Ecto neural progenitor cell (in vitro differentiated cells): Measurements from ENCODE around the gene GPRASP2.
A peak's percentile ranks its signal among the peaks of the same experiment; 100 is the strongest.
"Not testable (repeated sequence)": the region's sequence is repeated elsewhere in the genome, so short reads cannot be mapped to it uniquely, and the experiment has no call there.

ENCODE experiments used
- DNase-seq: peaks from one replicate; pipeline ENCODE4 v3.0.0-alpha.2; 2018; ENCODE audit warnings: low spot score

The GPRASP2 gene

DNA sequence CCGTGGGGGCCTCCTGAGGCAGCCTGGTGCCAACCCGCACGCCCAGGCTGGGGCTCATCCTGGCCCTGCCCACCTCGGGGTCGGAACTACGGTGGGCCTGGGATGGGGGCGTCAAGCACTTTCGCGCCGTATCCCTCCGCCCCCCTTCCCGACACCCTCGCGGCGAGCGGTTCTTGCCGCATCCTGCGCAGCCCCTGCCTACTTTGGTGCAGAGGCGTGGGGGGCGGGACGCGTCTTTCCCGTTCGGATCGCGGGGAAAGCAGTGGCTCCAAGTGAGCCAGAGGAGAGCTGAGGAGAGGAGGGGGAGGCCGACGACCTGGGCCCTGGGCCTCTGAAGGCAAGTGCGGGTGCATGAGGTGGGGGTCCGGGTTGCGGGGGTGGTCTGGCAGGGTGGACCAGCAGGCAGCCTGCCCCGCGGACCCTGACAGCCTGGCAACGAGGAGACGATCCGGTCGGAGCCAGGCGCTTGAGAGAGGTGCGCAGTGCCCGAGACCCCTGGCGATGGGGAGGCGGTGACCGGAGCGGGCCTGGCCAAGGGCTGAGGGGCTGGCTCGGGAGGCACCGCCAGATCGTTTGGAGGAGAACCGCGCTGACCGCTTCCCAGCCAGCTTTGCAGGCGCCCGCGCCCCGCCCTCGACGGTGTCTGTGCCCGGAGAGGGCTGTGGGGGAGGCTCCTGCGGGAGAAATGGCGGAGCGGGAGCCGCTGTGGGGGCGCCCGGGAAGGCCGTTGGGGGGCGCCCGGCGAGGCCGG, at the start of gene GPRASP2:
TSS of gene GPRASP2 (plus strand) at position 233 of the 751 bp plus-strand sequence. CDS start 2,422 bp downstream, outside the sequence.
- DNase-seq = peak; percentile 59

DNA sequence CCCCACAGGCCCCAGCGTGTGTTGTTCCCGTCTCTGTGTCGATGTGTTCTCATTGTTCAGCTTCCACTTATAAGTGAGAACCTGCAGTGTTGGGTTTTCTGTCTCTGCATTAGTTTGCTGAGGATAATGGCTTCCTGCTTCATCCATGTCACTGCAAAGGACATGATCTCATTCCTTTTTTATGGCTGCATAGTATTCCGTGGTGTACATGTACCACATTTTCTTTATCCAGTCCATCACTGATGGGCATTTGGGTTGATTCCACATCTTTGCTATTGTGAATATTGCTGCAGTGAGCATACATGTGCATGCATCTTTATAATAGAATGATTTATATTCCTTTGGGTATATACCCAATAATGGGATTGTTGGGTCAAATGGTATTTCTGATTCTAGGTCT, 48.4 kb upstream of the GPRASP2 start:
- not testable (repeated sequence) for DNase-seq

DNA sequence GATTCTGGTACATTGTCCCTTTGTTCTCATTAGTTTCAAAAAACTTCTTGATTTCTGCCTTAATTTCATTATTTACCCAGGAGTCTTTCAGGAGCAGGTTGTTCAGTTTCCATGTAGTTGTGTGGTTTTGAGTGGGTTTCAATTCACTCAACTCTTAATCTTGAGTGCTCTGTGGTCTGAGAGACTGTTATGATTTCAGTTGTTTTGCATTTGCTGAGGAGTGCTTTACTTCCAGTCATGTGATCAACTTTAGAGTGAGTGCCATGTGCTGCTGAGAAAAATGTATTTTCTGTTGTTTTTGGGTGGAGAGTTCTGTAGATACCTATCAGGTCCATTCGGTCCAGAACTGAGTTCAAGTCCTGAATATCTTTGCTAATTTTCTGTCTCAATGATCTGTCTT, 45.2 kb upstream of the GPRASP2 start:
- DNase-seq = not testable (repeated sequence)

DNA sequence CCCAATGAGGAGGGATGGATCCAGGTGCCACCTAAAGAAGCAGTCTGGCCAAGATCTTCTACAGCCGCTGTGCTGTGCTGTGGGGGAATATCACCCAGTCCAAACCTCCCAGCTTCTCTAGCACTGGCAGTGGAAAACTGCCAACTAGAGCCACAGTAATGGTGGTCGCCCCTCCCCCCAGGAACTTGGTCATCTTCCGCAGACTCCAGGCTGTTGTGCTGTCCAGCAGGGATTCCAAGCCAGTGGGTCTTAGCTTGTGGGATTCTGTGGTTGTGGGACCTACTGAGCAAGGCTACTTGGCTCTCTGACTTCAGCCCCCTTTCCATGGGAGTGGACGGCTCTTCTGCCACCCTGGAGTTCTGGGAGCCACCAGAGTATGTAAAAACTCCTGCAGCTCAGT, 42.7 kb upstream of the GPRASP2 start:
- no peak for DNase-seq

DNA sequence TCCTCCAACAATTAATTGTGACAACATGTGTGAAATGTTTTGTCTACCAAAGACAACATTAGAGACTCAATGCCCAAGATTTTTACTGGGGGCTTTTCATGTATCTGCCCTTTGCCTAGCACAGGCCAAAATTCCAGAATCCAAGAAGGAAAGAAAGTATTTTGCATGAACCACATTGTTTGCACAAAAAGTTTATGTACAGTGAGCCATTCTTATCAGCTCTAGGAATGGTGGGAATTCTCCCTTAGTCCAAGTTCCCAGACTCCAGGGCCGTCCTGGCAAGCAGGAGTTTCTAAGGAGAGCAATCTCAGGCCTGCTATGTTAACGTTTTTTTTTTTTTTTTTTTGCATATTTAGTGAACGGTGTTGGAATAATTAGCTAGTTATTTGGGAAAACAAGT, 39.4 kb upstream of the GPRASP2 start:
- DNase-seq = no peak

DNA sequence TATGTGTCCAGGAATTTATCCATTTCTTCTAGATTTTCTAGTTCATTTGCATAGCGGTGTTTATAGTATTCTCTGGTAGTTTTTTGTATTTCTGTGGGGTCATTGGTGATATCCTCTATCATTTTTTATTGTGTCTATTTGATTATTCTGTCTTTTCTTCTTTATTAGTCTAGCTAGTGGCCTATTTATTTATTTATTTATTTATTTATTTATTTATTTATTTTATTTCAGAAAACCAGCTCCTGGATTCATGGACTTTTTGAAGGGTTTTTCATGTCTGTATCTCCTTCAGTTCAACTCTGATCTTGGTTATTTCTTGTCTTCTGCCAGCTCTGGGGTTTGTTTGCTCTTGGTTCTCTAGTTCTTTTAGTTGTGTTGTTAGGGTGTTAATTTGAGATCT, 34.8 kb upstream of the GPRASP2 start:
- DNase-seq = not testable (repeated sequence)

DNA sequence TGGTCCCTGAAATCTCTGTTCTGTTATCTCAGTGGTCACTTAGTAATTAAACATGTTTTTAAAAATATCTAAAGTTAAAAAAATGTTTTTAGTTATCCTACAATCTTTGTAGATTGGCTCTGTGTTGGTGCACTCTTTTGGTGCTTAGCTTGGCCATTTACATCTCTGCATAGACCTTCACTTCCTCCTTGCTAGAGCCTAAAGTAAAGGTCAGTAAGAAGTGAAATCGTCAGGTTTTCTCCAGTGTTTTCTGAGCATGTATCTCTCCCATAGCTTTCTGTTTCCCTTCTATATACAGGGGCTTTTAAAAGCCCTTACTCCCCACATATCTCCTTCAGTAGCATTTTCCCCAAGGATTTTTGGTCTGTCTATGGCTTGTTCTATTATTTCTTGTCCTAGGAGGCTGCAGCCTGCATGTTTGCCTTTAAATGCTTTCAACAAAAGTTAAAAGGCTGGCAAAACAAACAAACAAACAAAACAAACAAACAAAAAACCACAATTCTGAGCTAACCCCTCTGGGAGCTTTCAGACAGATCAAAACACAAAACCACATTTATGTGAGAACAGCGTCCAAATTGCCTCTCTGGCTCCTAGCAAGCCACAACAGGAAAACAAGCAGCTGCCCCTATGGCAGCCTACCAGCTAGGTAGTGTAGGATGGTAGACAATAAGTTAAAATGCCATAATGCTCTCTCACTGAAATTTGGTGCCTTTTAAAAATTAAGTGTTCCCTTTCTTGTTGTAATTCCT, 27.3 kb upstream of the GPRASP2 start:
- DNase-seq = no peak

DNA sequence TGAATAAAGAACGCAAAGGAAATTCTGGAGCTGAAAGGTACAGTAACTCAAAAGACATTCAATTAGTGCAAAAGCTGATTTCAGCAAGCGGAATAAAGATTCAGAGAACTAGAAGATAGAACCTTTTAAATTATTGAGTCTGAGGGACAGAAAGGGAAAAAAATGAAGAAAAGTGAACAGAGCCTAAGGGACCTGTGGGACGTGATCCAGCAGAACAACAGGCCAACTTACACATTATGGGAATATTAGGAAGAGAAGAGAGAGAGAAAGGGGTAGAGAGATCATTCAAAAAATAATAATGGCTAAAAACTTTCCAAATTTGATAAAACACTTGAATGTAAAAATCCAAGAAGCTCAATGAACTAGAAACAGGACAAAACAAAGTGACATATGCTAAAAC, 17.5 kb upstream of the GPRASP2 start:
- no peak for DNase-seq

DNA sequence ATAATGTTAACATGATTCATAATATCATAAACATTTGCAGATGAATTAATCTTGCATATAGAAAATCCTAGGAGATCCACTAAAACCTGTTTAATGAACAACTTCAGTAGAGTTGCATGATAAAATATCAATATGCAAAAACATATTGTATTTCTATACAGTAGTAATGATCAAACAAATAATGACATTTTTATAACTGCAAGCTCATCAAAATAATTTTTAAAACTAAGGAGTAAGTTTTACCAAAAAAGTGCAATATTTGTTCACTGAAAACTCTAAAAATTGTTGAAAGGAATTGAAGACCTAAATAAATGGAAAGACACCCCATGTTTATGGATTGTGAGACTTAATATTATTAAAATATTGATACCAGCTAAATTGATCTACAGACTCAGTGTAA, 15.9 kb upstream of the GPRASP2 start:
- no peak for DNase-seq

DNA sequence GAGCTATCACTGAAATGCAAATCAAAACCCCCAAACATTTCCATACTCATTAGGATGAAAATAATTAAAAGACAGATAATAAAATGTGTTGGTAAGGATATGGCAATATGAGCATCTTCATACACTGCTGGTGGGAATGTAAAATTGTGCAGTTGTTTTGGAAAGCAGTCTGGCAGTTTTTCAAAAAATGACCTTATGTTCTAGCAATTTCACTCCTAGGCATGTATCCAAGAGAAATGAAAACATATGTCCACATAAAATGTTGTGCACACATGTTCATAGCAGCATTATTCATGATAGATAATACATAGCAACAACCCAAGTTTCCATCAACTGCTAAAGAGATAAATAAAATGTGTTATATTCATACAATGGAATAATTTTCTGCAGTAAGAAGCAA, 14.8 kb upstream of the GPRASP2 start:
- no peak for DNase-seq

DNA sequence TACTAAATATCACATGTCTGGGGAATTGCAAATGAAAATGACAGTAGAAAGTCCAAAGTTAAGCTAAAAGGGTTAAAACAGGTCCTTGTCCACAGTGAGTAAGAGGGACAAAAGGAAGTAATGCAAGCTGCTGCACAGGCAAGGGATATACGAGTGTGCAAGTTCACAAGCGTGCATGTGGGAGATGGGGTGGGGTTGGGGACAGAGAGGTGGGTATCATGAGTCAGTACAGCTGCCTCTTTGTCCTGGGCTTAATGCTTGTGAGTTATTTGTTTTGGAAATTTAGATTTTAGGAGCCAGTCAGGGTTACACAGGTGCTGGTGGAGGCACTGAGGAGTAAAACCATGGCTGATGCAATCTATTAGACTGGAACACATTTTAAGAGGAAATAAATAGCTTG, 3.3 kb upstream of the GPRASP2 start:
- no peak for DNase-seq

DNA sequence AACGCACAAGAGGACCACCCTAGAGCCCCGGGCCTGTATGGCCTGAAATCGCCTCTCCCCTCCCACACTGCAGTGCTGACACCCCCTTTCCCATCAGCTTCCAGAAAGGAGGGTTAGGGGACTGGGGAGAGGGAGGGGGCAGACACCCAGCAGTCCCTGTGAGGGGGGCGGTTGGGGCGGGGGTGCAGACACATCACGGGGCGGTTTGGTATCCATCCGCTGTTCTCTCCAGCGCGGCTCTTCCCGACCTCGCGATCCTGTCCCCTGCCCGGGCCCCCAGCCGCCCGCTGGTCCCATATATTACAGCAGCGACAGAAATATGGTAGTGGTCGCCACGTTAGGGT, 404 bp upstream of the GPRASP2 start:
- DNase-seq = no peak

DNA sequence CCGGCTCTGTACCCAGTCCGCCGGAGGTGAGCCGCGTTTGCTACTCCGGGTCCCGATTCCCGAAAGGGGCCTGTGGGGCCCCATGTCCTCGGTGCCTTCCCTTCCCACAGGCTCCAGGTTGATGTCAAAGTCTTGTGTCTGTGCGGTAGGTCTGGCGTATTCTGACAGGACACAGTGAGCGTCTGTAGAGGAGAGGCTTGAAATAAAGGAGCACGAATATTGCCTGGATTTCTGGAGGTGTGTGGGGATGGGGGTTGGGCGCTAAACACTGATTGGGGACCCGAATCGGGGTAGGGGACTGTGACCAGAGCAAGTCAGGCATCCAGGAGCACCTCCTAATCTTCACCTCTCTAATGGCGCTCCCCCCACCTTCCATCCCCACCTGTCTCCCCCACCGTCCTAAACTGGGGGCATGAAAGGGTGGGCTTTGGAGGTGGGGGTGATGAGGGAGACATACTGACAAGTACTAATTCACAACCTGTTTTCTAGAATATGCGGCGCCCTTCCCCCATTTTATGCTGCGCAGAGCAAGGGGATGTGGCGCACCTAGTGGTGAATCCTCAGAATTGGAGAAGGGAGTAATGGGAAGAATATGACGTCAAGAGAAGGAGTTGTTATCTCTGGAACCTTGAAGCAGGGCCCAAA, 855 bp downstream of the GPRASP2 start:
- DNase-seq = peak; percentile 48

DNA sequence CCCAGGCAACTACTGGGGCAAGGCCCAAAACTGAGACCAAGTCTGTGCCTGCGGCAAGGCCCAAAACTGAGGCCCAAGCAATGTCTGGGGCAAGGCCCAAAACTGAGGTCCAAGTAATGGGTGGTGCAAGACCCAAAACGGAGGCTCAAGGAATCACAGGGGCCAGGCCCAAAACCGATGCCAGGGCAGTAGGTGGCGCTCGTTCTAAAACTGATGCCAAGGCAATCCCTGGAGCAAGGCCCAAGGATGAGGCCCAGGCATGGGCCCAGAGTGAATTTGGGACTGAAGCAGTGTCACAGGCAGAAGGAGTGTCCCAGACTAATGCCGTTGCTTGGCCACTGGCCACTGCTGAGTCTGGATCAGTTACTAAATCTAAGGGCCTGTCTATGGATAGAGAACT, 2.7 kb downstream of the GPRASP2 start:
- no peak for DNase-seq

DNA sequence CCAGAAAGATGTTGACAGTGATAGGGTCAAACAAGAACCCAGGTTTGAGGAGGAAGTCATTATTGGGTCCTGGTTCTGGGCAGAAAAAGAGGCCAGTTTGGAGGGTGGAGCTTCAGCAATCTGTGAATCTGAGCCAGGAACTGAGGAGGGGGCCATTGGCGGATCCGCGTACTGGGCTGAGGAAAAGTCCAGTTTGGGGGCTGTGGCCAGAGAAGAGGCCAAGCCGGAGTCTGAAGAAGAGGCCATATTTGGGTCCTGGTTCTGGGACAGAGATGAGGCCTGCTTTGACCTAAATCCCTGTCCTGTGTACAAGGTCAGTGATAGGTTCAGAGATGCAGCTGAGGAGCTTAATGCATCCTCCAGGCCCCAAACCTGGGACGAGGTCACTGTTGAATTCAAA, 3.7 kb downstream of the GPRASP2 start:
- no peak for DNase-seq

DNA sequence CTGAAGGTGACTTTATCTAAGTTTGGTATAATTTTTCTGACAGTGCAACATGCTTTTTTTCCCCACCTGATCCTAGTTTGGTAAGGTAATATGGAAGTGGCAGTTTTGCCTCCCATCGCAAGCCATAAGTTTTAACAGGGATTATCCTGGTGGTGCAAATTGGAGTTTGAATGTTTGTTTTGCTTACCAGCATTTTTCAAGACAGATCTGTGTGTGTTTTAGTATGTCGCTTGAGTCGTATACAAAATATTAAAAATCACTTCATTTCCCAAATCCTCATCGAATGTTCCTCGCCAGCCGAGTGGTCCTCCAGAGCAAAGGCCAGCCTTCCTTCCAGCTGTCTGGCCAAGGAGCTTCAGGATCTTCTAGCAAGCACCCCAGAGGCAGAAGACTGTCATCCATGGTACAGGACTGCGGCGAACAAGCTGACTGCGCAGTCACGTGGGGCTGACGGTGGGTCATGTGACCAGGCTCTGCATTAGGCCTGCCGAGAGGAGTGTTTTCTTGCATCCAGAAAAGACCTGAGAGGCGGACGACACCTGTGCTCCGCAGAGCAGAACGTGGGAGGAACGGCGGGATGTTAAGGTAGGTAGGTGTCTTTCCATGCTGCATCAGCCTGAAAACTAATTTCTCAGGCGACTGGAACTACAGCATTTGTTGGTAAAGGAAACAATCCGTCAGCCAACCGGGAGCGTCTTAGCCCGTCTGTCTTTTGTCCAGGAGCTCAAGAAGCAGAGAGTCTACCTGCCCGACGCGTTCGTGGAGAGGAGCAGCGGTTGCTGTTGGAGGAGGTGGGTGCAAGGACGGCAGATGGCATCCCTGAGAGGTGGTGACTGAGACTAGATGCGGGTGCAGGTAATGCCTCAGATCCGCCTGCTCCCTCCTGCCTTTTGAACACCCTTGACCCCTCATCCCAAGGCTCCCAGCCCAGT, 8.3 kb downstream of the GPRASP2 start, which contains the start of gene GPRASP3:
TSS of gene GPRASP3 (plus strand) at position 507 of the 932 bp plus-strand sequence. CDS start 28,253 bp downstream, outside the sequence.
- DNase-seq = no peak

DNA sequence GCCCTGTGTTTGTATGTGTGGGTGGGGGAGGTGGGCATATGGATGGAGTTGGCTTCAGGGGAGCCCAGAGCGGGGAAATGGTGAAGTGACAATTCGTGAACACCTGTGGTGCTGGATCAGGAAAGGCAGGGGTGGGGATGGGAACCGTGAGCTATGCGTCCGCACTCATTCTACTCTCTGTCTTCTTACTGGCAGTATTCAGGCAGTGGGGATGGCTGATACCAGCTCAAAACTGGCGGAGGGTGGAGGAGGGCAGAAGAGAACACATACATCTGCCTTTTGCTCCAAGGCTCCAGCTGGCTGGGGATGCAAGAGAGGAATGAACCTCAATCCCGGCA, 8.9 kb downstream of the GPRASP2 start:
- DNase-seq = not testable (repeated sequence)

DNA sequence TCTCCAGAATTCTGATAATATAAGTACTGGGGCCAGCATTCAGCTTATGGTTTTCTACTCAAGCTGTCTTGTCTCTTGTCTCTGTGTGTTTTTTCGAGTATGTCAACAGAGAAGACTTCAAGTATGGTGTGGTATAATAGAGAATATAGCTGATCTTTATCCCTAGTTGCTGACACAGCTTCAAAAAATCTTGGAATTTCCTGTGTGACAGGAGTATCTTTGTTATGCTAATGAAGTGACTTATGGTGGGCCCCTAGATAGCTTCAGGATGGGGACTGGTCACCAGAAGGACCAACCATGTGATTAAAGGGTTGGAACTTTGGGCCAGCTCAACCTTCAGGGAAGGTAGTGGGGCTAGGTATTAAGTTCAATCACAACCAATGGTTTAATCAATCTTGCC, 11.2 kb downstream of the GPRASP2 start:
- no peak for DNase-seq

DNA sequence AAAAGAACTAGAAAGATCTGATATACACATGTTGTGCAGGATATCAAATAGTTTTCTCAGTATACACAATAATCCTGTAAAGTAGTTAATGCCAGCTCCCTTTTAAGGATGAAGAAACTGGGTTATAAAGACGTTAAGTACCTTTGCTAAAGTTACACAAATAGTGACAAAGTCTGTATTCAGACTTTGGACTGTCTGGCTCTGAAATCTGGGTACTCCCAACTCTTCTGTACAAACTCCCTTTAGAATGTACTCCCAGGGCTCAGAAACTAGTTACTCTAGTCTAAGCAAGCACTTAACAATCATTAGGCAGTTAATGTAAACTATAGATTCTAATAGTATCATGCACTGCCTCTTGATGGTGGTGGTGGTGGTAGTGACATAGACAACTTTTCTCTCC, 15.5 kb downstream of the GPRASP2 start:
- DNase-seq = no peak

DNA sequence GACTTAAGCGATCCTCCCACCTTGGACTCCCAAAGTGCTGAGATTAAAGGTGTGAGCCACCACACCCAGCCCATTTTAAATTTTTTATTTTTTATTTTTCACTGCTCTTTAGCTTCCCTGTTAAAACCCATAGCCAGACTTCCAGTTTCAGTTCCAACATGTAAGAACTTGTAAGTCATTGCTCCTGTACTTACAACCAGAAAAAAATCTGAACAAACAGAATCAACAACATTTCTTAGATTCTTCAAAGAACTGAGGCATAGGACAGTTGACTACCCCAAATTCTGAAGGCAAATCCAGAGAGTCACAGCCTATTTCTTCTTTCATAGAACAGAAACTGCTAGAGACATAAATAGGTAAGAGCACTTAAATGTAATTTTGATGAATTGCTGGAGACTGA, 16.4 kb downstream of the GPRASP2 start:
- no peak for DNase-seq

DNA sequence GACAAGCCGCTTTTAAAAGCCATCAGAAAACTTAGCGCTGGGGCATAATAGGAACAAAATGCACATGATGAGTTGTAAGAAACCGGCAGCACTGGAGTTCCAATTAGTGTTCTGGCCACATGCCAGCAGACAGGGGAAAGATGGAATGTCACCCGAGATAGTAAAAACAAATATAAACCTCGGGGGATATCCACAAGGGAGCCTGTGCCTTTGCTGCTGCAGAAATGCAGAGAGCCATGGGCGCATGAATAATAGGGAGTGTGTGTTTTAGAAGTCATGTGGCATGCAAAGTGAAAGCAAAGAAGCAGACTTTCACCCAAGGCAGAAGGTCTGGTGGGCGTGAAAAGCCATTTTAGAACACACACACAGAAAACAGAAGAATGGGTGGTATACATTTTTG, 27.4 kb downstream of the GPRASP2 start:
- DNase-seq = no peak

DNA sequence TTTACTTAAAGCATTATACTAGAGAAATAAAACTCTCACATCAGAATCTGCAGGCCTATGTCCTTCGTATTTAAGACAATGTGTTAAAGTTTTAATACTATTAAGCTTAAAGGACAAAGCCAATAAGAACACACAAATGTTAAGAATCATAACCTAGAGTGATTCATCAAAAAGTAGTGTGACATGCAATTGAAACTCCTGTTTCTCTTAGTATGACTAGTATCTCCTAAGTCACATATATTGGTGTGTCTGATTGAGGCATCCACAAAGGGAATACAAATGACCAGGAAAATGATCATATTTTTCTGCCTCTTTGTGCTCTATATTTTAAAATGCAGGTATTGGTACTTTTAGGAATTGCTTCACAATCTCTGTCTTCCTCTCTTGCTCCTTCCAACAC, 32.1 kb downstream of the GPRASP2 start:
- DNase-seq = no peak
